IPS DF 19.7 (cell line): ENCODE data around the gene ADAD2.
A peak's percentile ranks its signal among the peaks of the same experiment; 100 is the strongest.

Experiments used
- DNase-seq: peaks from one replicate; pipeline ENCODE4 v3.0.0-alpha.2; 2013; ENCODE audit warnings: low read depth, low spot score

Gene ADAD2

DNA sequence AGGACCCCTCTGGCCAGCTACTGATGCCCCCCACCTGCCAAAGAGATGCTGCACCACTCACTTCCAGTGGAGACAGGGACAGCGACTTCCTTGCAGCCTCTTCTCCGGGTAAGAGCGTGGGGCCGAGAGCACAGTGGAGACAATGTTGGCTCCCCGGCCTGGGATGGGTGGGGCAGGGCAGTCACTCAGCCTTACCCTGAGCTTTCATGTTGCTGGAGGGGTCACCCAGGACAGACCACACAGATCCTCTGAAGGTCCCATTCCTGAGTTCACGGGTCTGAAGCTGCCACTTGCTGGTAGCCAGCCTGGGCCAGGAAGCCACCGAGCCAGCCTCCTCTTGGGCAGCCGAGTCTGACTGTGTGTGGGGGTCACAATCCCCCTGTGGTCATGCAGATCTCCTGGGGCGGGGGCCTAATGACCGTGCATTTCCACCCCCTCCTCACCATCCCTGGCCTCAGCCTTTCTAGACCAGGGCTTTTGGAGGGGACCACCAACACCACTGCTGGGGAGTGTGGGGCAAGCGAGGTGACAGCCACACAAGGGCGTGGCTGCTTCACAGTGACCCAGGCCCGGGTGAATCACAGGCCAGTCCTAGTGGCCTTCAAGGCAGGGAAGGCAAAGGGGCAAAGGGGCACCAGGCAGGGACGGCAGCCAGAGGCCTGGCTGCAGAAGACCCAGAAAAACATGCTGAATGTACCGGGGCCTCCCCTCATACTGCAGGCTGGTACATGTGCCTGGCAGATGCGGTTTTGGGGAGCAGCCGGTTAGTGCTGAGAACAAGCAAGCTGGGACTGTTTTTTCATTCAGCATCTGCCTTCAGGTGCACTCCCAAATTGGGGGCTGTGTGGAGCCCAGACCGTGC, 14.5 kb upstream of the ADAD2 start:
- DNase-seq, result no peak

DNA sequence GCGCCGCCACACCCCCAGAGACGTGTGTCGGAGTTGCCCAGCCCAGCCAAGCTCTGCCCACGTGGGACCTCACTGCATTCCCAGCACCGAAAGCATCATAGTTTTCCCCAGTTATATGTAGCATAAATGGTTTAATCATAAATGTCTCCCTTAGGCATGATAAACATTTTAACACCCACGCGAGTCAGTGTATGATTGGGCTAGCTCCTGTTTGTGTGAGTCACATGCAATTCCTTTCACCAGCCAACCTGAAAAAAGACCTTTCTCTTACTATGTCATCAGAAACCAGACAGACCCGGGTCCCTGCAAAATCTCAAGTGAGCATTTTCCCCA, 13.2 kb upstream of the ADAD2 start:
- no peak for DNase-seq

DNA sequence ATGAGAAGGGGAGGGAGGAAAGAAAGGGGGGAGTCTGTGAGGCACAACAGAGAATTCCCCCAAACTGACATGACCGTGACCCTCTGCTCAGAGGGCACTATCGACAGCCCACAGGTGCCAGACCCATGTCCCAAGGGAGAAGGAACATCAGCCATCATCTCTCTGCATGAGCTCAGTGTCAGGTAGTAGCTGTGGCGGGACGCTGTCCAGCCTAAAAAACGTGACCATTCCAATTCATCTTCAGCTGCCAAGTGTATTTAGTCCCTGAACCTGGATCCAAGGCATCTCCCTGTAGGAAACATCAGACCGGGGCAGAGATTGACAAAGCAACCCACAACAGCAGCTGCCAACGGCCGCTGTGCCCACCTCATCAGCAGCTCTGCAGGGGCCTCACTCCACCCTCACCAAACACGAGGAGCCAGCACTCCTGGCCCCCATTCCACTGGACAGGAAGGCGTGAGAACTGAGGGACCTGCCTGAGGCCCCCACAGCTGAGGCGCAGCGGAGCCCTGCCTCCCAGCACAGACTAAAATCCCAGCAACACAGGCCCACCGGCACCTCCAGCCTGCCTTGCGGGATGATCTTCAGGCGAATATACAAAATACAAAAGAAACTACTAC, 12.7 kb upstream of the ADAD2 start:
- no peak for DNase-seq

DNA sequence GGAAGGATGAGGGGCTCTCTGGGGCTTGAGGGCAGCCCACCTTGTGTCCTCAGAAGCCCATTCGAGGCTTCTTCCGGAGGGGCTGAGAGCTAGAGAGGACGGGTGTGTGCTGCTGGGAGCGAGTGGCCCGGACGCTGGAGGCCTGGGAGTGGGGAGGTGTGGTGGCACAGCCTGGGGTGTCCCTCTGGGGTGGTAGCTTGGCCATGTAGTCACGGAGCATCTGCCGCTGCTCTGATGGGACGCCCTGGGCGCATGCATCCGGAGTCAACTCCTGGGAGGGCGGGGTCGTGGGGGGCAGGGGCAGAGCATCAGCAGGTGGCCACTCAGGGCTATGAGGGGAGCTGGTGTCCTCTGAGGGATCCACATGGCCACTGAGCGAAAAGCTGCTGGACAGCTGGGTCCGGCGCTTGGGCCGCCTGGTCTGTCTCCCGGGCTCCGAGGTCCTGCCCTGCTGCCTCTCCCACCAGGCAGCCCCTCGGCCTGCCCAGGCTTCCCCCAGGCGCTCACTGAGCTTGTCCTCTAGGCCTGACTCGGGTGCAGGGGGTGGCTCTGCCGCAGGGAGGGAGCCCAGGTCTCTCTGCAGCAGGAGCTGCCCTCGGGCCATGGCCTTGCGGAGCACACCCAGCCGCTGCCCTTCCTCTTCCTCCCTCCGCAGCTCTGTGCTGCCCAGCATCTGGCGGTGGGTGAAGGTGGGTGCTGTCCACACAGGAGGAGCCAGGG, 11.9 kb upstream of the ADAD2 start:
- no peak for DNase-seq

DNA sequence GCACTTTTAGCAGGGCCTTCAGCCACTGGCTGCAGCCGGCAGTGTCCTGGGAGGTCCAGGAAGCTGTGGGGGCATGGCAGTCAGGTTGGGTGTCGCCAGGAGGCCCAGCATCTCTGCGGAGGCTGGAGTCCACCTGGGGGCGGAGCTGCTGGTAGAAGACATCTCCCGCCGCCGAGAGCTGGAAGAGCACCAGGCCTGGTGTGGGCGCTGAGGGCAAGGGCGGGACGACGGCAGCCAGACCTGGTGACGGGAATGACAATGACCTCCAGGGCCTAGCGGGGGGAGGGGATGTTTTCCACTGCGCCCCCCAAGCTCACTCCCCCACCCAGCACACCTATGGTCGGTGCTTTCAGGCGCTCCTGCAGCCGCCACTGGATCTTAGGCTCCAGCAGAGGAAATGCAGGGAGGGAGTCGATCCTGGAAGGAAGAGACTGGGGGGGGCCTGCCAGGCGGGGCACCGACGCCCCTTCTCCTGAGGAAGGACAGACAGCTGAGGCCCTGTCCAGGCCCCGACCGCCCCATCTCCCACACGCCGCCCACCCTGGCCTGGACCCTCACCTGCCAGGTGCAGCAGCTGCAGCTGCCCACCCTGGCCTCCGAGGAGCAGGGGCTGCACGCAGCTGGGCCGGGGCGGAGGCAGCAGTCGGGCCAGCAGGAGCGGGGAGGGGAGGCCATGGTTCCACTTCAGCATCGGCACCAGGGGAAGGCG, 11.2 kb upstream of the ADAD2 start:
- DNase-seq, result no peak

DNA sequence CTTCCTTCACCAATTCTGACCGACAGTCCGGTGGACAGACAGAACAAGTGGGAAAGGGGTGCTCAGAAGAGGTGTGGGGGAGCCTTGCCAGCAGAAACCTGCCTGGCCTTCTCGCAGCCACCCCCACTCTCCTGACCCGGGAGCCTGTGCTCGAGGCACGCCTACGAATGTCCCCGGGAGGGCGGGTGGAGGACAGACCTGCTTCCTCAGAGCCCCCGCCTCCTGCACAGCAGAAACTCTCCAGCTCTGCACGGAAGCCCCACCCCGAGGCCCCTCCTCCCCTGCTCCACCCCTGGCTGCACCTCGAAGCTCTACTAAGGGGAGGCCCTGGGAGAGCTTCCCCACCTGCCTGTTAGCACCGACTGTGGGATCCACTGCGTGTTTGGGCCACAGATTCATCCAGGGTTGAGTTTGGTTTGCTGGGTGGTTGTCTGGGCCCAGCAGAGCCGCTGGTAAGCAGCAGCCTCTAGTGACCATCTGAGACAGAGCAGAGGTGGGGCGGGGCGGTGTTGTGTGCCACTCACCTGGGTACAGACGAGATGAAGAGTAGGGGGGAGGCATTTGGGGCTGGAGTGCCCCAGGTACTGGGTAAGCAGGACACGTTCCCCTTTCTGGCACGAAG, 10.3 kb upstream of the ADAD2 start:
- no peak for DNase-seq

DNA sequence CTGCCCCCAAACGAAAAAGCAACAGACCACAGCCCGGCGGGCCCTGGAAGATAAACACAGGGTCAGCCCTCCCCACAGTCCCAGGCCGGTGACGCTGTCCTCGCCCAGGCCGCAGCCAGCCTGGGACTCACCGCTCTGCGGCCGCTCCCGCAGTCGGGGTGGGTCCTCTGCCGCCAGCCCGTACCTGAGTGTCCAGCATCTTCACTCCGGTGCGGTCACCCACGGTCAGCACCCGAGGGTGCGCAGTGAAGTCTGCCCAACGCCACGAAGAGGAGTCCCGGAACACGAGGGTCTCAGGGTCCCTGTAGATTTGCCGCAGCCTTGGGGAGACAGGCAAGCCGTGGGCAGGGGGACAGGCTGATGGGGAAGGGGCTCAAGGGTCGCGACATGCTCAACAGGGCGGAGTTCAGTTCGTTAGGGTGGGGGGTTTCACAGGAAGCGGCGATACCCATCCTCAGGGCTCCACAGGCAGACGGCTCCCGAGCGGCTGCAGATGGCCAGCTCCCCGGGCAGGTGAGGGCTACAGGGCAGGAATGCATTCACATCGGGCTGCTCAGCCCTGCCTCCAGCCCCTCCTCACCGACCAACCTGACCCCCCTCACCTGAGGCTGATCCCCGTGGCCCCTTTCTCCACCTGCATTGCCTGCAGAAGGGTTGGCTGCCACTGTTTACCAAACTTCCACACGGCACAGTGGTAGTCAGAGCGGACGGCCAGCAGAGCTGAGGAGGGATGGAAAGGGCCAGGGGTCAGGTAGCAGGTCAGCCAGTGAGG, 9.6 kb upstream of the ADAD2 start:
- no peak for DNase-seq

DNA sequence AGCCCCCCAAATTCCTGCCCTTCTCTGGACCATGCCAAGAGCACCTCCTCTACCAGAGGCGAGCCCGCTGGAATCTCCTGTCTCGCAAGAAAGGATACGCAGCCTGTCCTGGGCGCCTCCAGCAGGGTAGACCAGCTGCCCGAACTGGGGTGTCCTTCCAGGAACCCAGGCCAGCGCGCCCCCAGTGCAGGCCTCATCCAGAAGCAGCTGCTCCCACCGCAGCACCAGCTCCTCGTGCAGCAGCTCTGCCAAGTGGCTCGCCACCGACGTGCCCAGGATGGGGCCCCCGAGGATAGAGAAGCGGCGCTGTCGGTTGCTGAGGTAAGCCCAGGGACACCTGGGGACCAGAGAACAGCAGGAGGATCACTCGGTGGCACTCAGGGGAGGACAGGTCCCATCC, 8.9 kb upstream of the ADAD2 start:
- DNase-seq, result no peak

DNA sequence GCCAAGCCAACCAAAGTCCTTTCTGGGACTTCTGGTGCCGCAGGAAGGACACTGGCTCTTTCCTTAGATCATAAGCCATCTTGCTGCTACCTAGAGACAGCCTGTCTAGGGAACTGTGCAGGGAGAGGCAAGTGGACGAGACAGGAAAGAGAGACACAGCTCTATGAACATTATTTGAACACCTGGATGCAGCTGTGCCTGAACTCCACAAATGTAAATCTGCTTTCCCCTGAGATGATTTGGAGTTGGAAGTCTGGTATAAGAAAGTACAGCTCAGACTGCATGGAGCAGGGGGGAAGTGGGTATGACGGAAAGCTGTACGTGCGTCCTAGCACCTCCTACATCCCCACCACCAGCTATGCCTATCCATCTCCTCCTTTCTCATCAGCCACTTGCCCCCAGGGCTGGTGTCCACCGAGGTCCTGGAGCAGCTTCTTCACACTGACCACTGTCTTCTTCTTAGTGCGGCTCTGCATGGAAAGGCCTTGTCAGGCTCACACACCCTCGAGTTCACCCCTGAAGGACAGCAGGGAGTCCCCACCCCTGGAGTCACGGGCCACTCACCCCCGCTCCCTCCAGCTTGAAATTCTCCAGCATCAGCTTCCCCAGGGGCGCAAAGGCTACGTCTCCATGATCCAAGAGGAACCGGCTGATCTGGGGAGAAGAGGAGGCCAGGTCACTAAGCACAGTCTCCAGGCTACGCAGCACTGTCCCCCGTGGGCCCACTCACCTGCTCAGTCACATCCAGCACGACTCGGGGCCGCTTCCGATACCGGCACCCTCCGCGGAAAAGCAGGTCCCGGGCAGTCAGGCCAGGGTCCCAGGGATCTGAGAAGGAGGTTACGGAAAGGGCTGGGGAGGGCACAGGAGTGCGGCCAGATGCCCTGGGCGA, 8.0 kb upstream of the ADAD2 start:
- DNase-seq, result no peak

DNA sequence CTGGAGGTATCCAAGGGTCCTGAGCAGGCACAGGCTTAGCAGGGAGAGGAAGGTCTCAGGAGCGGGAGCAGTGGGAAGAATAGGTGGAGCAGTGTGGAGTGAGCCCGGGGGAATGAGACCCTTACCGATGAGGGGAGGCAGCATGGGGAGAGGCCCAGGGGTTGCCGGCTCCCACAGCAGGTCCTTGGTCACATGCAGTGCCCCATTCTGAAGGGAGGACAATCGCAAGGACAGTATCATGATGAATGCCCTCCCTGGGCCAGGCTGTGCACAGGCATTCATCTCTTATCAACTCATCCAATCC, 7.4 kb upstream of the ADAD2 start:
- DNase-seq, result no peak

DNA sequence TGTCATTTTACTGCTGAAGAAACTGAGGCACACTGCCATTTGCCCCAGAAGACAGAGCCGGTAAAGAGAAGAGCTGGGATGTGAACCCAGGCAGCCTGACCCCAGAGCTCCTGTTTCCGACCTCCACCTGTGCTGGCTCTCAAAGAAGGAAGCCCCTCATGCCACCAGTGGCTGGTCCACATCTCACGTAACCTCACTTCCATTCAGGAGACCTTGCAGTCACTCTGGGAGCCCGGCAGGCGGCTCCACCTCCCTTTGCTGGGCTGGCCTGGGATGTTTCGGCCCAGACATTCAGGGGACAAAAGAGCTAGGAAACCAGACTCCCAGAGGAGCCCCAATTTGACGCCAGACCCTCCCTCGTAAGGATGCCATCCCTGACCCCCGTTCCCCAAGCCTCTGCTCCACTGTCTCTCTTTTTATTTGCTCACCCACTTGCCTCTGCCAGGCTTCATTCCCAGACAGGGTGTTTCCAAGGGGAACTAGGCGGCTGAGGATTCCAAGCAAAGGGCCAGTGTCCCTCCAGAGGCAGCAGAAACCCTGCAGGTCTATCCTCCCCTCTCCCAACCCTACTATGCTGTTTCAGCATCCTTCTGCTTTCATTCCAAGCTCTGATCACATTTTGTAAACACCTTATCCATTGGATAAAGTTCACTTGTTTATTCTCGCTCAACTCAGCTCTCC, 6.9 kb upstream of the ADAD2 start:
- DNase-seq, result no peak

DNA sequence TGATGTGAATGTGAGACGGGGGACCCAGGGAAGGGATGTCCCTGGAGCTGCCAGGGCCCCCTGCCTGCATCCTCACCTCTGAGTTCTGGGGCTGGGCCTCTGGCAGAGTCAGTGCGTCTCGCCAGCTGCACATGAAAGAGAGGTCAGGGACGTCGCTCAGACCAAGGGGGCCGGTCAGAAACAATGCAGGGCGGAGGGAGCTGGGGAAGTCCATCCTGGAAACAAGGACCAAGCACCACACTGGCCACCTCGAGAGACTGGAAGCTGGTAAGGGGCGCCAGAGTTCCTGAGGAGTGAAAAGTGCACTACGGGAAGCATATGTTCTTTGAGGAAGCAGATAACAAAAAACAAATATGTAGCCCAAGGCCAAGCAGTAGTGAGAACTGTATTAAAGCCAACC, 6.2 kb upstream of the ADAD2 start:
- no peak for DNase-seq

DNA sequence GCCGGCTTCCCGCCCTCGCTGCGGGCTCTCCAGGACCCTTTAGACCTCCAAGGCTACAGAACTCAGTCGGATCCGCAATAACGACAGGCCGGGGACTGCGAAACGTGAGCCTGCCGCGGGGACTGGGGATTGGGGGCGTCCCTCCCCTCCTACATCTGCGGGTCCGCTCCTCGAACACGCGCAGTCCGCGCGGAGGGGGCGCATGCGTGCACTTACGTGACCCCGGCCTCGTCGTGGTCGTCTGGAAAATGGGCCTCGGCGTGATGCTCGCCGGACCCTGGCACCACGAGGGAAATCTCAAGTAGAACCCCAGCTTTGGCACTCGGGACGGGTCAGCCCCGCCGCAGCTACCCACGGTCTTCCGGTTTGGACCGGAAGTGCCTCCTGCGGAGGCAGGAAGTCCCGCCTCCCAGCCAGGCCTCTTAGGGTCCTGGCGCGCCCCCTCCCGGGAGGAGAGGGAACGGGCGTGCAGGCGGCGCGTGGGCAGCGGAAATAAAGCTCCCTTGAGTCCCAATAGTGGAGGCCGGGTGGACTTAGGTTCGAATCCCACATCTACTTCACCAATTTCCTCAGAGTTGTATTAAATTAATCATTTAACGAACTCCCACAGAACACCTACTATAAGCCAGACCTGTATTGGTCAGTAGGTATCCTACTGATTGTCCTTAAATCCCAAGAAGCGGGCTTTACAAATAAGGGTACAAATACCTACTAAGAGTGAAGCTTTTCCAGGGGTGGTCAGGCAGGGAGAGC, 4.1 kb upstream of the ADAD2 start, which contains the start of gene TAF1C:
TAF1C (minus strand) TSS at position 373 of the 753 bp plus-strand sequence. CDS start 2,069 bp downstream, outside the sequence.
- DNase-seq, result peak; percentile 48

DNA sequence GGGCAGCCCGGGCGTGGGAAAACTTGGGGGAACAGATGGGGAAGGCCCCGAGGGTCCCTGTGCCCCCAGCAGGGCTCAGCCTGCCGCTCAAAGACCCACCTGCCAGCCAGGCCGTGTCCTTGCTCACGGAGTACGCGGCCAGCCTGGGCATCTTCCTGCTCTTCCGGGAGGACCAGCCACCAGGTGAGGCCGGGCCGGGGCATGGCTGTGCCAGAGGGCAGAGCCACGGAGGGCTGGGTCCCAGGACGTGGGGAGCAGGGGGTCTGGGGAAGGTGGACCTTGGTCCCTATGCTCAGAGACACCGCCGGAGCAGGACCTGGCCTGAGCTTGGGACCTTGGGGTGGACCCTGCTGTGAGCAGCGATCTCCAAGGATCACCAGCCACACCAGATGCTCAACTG, 509 bp downstream of the ADAD2 start:
- no peak for DNase-seq

DNA sequence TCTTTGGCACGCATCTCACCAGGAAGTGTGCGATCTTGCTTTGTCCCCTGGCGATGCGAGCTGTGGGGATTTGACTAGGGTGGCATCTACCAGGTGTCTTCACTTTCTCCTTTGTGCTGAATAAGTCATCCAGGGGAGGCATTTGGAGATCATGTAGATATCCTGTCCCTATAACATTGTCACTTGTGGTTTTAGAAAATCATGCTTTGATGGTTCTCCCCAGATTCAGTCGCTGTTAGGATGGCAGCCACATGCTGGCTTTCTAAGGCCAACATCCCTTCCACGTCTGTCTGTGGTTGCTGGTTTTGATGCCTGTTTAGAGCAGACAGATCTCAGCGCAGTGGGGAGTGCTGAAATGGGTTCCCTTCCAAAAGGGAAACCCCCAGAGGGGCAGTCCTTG, 2.5 kb downstream of the ADAD2 start:
- no peak for DNase-seq

DNA sequence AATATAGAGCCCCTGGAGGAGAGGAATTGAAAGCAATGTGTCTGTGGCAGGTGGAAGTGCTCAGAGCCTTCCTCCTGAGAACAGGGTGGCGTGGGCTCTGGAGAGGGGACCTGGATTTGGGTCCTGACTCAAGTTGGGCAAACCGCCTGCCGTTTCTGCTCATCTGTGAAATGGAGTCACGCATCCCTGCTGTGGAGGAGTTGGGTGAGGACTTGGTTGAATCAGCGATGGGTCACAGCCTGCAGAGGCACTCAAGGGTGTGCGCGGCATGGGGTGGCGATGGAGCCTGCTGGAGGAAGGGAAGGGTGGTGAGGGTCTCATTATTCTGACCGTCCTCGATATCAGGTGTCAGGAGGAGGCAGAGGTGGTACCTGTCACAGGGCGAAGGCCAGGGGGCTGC, 3.1 kb downstream of the ADAD2 start:
- DNase-seq, result no peak

DNA sequence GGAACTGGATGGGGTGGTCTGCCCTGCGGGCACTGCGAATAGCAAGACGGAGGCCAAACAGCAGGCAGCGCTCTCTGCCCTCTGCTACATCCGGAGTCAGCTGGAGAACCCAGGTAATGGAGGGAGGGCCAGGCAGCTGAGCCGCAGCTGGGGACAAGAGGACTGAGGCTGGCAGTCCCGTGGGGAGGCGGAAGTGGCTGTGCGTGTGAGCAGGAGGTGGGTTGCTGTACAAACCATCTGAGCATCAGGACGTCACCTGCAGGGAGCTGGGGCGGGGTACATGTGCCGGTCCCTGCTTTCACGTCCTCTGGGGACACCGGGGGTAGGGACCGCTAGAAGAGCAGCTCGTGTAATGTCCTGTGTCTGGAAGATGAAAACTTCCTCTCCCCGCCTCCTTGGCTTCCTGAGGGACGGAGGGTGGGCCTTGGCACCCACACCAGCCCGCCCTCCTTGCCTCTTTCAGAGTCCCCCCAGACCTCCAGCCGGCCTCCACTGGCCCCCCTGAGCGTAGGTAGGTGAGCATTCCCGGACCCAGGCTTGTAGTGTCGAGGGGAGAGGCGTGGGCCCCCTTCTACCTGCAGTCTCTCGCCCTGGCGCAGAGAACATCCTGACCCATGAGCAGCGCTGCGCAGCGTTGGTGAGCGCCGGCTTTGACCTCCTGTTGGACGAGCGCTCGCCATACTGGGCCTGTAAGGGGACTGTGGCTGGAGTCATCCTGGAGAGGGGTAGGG, 3.7 kb downstream of the ADAD2 start:
- DNase-seq, result no peak
